ENCODE data around the gene BCL2L11.

The BCL2L11 gene

DNA sequence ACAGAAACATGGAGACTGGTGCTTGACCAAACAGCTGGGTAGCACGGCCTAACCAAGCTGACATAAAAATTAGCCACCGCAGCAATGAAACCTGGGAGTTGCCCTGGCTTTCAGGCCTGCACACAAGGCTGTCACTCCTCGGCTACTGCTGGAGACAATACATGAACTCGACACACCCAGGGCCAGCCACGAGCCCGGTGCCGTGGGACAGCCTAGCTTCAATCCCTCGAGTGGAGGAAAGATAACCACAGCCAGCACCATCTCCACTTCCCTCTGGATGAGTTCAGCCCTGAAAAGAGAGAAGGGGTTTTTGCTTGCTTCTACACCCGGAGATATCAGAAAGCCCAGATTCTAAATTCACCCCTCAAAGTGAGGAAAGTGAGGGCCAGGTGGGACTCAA lies 78.0 kb downstream of the BCL2L11 start:
- no peak for DNase-seq

DNA sequence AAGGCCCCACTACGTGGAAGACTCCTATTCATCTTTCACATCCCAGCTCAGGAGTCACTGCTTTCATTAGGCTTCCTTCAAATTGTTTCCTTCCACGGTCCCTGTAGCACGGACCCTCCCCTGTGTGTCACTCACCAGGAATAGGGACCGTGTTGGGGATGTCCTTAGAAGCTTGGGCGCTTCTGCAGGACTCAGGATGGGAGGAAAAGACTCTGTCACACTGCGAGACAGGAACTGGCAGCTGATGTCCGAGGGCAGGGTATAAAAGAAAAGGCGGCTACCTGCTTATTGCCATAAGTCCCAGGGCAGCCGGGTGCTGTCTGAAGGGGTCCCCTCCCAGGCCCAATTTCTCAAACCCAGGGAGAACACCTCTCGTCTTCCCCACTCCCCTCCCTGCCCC lies 79.1 kb downstream of the BCL2L11 start:
- no peak for DNase-seq

DNA sequence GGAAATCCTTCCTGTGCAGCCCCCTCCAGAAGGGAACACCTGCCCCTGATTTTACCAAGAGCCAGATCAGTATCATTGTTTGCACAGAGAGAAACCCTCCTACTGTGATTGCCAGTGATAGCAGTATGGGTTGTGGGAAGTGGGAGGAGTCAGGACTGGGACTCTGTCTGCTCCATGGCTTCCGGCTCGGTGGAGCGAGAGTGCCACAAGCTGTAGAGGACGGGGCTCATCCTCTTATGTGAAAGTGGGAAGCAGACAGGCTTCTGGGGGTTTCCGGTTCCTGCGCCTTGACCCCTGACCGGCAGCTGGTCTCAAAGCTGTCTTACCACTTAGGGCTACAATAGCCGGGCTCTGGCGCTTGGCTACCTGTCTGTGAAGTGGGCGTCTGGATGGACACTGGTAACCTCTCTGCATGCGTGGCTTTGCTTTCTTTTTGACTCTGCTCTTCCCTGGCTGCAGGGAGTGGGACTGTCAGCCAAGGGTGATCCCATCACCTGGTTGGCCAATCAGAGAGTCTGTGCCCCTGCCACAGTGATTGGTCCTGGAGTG lies 79.7 kb downstream of the BCL2L11 start:
- no peak for DNase-seq

DNA sequence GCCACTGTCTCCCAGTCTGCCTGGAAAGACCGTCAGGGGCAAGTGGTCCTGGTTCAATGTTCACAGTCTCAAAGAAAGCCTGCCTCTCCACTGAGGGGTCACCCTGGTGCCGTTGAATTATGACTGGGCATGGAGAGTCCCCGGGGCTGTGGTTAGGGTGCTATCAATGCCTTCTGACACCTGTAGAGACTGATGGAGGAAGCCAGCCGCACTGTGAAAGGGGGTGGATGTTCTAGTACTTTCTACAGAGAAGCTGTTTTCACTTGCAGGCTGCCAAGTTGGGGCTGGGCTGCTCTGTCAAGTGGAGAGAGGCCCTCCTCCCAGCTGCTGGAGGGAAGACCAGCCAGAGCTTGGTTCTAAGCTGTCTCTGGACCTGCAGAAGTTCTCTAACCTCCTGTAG lies 80.5 kb downstream of the BCL2L11 start:
- no peak for DNase-seq

DNA sequence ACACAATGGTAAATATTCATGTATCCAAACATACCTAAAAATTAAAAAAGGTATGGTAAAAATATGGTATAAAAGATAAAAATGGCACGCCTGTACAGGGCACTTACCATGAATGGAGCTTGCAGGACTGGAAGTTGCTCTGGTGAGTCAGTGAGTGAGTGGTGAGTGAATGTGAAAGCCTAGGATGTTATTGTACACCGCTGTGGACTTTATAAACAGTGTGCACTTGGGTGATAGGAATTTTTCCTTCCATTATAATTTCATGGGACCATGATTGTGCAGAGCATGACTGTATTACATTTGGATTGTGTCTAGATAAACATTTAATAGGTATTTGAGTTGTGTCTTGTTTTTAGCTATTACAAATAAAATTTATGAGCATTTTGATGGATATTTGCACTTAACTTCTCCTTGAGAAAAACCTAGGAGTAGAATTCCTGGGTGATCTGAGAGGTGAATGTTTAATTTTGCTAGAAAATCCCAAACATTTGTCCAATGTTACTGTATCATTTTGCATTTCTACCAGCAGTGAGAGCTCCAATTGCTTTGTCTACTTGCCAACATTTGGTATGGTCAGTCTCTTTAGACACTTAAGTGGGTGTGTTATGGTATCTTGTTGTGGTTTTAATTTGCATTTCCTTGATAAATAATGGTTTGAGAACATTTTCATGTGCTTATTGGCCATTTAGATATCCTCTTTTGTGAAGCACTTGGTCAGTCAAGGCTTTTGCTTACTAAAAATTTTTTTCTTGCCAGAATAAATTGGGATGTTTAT lies 81.7 kb downstream of the BCL2L11 start:
- no peak for DNase-seq

DNA sequence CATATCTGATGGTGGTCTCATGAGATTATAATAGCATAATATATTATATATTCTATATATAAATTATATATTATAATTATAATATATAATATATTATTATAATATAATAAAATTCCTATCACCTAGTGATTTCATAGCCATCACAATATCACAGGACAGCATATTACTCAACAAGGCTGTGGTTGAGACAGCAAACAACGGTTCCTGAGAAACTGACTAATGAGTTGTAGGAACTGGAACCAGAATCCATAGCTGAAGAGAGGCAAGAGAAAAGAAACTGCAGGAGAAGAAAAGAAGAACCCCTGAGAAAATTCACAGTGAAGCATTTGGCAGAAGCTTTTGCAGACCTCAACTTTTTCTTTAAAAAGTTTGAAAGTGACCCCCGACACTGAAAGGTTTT lies 84.0 kb downstream of the BCL2L11 start:
- DNase-seq: peak; percentile 46 to 55 (median 46)

DNA sequence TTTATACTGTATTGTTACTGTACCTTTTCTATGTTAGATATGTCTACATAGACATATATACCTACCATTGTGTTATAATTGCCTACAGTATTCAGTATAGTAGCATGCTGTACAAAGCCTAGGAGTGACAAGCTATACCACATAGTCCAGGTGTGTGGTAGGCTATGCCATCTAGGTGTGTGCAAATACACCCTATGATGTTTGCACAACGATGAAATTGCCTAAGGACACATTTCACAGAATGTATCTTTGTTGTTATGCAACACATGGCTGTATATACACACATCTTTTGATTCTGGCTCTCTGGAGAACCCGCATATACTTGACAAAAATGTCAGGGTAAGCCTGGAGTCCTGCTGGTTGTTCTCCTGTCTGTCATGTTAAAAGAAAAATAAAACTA lies 85.1 kb downstream of the BCL2L11 start:
- no peak for DNase-seq

DNA sequence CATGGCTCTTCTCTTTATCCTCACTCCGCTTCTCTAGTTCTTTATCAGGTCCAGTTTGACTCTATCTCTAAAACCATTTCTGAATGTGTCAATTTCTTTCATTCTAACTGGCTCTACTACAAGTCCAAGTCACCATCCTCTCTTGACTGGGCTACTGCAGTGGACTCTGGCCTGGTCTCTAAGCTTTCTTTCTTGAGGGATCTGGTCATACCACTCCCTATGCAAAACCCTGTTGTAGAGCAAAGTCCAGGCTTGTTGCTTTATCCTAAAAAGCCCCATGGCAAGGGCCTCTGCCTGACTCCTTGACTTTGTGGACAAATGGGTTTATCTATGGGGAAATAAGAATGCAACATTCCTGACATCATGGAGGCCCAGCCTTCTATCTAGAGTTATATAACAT lies 87.1 kb downstream of the BCL2L11 start:
- DNase-seq: peak in 2 of 3 donors; percentile 13 to 27

DNA sequence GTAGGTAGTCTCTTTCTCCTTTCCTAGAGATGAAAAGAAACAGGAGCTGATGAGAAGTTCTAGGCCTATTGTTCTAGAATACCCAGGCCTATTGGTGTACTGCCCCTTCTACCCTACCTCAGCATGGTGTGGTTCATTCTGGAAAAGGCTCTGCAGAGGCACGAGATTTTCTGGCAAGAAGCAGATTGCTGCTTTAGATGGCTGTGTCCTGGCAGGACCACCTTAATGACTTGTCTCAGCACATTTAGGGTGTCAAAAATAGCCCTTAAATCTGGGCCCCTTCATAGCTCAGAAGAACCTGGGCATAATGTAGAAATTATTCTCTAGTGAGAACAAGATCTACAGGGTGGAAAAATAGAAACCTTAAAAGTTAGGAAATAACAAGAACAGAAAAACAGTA lies 87.9 kb downstream of the BCL2L11 start:
- DNase-seq: no peak

DNA sequence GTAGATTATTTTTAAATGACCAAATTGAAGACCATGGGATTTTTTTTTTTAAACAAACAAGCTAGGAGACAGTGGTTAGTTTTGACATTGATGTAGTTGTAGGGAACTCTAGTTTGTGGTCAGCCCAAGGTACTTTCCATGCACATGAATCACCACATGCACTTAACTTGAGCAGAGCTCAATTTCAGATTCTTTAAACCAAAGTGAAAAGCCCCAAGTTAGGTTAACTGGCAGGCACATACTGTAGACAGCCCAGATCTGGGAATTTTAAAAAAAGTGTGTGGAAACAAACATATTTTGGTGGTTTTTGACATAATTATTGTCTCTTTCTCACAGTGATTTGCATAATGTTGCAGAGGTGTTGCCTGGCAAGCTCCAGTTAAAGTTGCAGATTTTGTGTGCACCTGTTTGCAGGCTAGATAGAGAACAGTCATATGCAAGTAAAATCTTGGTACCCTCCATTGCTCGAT lies 88.4 kb downstream of the BCL2L11 start:
- DNase-seq: peak; percentile 81 to 95 (median 92)

DNA sequence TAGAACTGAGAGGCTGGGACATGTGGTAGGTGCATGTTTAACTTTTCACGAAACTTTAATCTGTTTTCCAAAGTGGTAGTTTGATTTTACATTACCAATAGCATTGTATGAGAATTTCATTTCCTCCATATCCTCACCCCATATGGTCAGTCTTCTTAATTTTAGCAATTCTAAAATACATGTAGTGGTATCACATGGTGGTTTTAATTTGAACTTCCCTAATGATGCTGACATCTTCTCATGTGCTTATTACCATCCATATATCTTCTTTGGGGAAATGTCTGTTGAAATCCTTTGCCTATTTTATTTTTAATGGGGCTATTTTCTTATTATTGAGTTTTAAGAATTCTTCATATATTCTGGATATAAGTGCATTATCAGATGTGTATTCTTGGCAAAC lies 89.3 kb downstream of the BCL2L11 start:
- peak; percentile 21 to 45 (median 27) for DNase-seq

DNA sequence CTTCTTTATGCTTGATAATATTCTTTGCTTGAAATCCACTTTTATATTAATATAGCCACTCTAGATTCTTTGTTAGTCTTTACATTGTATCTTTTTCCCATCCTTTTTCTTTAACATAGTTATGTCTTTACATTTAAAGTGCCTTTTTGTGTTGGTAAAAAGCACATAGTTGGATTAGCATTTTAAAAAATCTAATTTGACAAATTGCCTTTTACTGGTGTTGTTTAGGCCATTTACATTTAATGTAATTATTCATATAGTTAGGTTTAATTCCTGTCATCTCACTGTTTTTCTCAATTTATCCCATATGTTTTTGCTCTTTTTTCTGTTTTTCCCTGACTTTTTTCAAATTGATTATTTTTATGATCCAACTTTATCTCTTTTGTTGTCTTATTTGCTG lies 93.2 kb downstream of the BCL2L11 start:
- no peak for DNase-seq

DNA sequence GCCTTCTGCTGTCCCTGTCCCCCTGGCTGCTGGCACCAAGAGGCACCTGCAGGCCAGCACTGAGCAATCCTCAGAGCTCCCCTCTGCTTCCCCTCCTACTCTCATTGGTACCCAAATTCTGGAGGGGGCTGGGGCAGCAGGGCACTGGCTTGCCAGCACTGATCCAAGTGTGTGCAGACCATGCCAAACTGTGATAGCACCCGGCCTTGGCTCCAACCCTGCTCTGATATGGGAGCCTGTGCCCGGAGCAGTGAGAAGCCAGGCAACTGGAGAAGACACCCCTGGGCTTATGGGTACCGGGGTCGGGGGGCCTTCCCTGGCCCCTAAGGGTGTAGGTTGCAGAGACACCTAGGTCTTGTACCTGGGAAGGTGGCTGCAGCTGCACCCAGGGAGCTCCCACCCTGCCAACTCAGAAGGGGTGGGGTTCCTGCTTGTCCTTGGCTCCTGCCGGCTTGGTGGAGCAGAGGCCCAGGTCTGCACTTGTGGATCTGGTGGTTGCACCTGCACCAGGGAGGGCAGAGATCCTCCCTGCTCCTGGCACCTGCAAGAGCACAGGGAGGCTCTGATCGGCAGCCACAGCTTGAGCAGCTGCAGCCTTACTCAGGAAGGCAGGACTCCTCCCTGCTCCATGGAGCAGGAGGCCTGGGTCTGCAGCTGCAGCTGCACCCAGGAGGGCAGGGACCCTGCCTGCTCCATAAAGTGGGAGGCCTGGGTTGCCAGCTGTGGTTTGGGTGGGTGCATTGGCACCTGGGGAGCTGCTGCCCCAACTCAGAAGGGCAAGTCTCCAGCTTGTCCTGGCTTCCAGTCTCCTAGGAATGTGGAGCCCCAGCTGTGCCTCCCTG lies 96.3 kb downstream of the BCL2L11 start:
- DNase-seq: no peak
